Occipital lobe (tissue), 2 donors: Measurements from ENCODE around the gene EDEM3. TPM values are rescaled to one million over a fixed set of nuclear protein-coding genes. Genes with fewer than 3 reads are reported as not detected.
"Not testable (repeated sequence)": the region's sequence is repeated elsewhere in the genome, so short reads cannot be mapped to it uniquely, and the experiment has no call there.

Experiments used
- DNase-seq: peaks from one replicate; lab custom pipeline; 2025; lab: John Stamatoyannopoulos, UW
- total RNA-seq: library from RNA; depleted of rRNA; stranded (reverse); fragments of >200 nt; gene quantifications from one replicate; pipeline ENCODE4 v1.2.3, GENCODE V29; 2014

EDEM3 gene
- total RNA-seq, 1 donor from 2014 or later = 82.8 TPM

GRCh38 chr1:184769241-184769640, 14.6 kb upstream of the EDEM3 start:
- DNase-seq = no peak

- DNase-seq = no peak
Observed at GRCh38 chr1:184768467-184768866, 13.8 kb upstream of the EDEM3 start.

- DNase-seq = no peak
Observed at GRCh38 chr1:184767591-184767990, 12.9 kb upstream of the EDEM3 start.

GRCh38 chr1:184764483-184764882, 9.8 kb upstream of the EDEM3 start:
- no peak for DNase-seq

DNA sequence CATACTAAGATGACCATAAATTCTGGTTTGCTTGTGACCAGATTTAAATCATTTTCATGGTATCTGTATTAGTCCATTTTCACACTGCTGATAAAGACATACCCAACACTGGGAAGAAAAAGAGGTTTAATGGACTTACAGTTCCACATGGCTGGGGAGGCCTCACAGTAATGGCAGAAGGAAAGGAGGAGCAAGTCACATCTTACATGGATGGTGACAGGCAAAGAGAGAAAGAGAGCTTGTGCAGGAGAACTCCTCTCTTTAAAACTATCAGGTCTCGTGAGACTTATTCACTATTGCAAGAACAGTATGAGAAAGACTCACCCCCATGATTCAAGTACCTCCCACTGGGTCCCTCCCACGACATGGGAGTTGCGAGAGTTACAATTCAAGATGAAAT, 8.9 kb upstream of the EDEM3 start:
- not testable (repeated sequence) for DNase-seq

- DNase-seq = no peak
Observed at GRCh38 chr1:184761969-184762485, 7.4 kb upstream of the EDEM3 start.

DNA sequence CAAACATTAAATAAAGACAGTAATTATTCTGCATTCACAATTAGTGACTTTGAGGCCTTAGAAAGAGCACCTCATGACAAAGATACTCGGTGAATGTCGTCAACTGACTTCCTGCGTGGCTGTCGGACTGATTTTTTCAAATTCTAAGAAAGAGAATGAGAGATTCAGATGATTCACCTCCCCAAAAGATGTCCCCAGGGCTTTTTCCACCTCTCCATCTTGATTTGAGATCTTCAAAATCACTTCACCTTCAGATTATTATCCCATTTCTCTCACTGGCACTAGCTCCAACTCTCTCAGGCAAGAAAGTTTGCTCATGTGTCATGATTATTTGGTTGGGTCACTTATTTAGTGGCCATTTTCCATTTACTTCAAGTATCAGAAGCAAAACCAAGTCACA, 5.0 kb upstream of the EDEM3 start:
- DNase-seq = no peak

GRCh38 chr1:184759112-184759511, 4.5 kb upstream of the EDEM3 start:
- DNase-seq = no peak

GRCh38 chr1:184757891-184758290, 3.2 kb upstream of the EDEM3 start:
- DNase-seq = no peak

GRCh38 chr1:184757406-184757805, 2.7 kb upstream of the EDEM3 start:
- DNase-seq = no peak

DNA sequence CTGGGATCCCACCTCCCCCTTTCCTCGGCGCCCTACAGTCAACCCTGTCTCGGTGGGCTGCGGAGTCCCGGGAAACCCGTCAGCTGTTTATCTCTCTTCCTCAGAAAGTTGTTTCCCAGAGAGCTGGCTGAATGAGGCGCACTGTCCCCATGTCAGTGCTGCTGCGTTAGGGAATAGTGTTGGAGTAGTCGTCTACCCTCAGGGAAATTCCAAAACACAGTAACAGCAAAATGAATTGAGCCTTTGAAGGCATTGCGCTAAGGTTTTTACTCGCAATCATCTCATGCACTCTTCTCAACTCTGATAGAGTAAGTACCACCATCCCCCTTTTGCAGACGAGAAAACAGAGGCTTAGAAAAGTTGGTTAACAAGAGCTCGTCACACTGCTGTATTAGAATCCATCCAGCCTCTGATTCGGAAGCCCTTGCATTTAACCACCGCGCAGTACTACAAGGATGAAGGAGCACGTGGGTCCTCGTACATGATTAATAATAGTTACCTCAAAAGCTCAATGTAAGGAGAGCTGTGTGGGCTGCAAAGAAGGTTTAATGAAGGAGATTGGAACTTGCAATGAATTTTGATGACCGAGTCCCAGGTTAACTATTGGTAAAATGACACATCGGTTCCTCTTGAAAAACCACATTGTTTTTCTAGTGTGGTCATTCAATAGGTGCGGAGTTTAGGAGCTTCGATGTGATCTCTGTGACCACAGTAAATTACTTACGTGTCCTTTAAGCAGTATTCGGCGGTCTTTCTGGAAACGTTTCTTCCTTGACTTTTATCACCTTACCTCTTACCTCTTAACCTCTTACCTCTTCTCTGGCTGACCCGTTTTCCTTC, 788 bp upstream of the EDEM3 start:
- DNase-seq = peak; percentile 19

DNA sequence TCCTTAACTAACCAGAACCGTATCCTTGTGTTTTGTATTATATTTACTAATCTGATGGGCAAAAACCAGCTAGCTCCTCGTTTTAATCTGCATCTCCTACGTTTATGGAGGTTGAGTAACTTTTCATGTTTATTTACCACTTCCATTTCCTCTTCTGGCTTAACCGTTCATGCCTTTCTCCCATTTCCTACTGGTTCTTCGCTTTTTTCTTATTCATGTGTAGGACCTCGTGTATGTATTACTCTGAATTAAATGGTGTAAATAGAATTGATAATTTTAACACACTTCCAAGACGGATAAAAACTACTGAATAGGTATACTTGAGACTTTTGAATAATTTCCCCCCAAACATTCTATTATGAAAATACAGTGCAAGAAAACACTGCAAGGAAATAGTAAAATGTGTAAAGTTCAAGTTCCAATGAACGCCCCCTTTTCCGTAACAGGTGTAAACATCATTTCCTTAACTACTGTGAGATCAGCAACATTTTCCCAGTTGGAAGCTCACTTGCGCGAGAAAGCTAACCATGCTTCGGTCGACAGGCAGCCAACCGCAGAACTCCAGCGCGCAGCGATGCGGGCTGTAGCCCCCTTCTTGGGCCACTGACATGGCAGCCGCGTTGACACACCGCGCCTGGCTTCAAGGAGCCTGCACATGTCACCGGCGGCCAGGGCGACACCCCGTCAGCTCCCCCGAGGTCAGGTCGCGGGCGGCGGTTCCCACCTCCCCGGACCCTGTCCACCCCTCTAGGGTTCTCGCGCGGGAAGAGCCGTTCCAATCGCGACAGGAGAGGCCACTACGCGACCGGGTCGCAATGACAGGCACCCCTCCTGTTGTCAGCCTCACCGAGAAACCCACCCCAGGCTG, 816 bp downstream of the EDEM3 start:
- DNase-seq = peak; percentile 13

DNA sequence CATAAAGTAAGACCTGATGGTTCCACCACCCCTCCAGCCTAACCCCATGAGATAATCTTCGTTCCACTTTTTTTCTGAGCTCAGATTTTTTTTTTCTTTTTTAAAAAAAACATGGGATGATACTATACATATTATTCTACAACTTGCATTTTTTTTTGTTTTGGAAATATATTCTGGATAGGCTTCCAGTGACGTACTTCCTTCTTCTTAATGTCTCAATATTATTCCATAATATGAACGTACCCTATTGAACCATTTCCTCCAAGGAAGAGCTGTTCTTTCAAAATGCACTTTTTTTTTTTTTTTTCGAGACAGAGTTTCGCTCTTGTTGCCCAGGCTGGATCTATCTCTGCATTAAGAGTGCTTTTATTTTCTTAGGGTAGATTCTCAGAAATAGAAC, 1.5 kb downstream of the EDEM3 start:
- no peak for DNase-seq

GRCh38 chr1:184752656-184753055, 2.0 kb downstream of the EDEM3 start:
- no peak for DNase-seq

GRCh38 chr1:184748740-184749139, 5.9 kb downstream of the EDEM3 start:
- no peak for DNase-seq

DNA sequence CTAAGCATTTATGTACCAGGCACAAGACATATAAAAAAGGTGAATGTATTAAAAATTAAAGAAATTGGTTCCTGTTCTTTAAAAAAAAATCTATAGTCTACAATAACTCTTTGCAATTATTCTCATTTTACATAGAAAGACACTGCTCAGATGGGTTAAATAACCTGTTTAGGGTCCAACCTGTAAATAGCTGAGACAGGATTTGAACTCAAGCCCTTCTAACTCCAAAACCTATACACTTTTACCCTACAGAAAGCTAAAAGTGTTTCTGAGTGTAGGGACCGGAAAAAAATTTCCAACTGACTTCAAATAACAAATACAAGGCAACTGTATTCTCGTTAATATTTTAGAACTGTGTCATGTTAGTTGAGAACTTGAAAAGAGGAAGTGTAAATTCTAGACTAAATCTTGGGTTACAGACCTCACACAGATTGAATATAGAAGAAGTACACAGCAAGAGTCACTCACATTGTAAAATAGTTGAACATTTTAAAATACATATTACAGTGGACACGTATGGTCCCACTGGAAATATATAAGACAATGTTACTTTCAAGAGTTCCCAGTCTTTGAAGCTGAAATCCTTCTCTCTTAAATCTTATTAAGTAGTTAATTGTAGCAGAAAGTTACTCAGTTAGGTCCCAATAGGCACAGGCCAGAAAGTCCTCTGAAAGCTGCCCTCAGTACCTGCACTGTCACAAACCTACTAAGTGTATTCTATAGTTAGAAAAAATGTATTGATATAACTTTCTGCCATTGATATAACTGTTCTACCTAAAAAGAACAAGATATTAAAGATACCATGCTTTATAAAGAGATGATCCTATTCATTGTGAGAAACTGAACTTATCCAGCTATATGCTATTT, 7.3 kb downstream of the EDEM3 start:
- DNase-seq = no peak

DNA sequence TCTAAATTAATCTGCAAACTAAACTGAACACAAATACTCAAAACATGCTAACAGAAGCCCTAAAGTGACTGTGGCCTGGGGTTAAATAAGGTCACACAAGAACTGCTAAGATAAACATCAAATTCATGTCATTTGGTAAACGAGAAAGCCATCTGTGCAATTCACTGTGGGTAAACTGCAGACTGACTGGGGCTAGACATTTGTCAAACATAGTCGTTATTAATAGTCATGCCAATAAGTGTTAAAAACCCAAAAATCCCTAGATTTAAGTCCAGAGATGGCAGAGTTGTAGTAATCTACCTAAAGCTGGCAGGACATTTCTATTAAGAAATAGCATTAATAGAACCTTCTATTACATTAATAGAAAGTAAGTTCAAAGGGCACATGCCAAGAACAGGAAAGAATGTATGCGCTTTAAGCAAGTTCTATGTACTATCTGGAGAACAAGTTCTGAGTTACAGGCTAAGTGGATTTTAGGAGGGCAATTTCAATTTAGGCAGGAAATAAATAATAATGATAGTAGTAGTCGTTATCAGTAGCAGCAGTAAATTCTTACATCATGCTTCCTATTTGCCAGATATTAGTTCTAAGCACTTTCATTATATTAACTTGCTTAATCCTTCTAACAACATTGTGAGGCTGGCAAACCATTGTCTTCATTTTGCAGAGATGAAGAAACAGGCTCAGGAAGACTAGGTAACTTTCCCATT, 8.6 kb downstream of the EDEM3 start:
- no peak for DNase-seq

DNA sequence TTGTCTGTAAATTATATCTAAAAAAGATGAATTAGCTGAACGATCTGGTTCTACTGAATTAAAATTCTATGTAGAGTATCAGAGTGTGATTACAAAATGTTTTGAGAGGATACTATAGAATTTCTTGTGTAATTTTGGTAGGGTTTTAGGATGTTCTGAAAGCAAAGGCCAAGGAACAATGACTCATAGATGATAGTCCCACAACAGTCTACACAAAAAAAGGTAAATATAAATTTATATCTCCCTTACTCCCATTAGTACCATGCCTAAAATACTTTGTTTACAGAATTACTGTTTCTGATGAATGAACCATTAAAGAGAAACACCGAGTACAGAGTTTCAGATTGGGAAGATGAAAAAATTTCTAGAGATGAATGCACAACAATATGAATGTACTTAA, 9.5 kb downstream of the EDEM3 start:
- DNase-seq = no peak

GRCh38 chr1:184743062-184743756, 11.4 kb downstream of the EDEM3 start:
- no peak for DNase-seq

DNA sequence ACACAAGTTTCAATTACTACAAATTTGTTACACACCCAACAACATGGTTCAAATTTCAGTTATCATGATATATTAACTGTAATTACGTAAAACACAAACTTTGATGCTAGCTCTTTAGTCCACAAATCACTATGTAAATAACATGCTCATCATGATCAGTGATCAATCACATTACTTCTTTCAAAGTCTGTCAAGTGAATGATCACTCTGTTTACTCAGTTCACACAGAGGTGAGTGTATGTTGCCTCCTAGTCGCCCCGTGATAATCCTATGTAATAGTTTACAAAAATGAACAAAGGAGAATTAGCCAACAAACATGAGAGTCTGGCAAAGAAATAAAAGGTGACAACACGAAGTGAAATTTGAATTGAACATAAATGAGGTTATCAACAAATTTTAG, 14.3 kb downstream of the EDEM3 start:
- no peak for DNase-seq
